IMR-90 (cell line): ENCODE measurements around the gene VASN.

Experiments used
- BHLHE40 ChIP-seq: fragments of 150-350 bp; IDR thresholded peaks from 2 replicates; pipeline ENCODE4 v1.6.1; 2016; ENCODE audit warnings: mild to moderate bottlenecking, low read depth, low read length
- CEBPB ChIP-seq: IDR thresholded peaks from 2 replicates; pipeline ENCODE4 v1.6.1; 2012; ENCODE audit warnings: low read depth, low read length, improper control_type of control experiment
- CTCF ChIP-seq: conservative IDR thresholded peaks from 2 replicates; pipeline ENCODE4 v1.5.1; 2012; ENCODE audit warnings: mild to moderate bottlenecking, low read depth, low read length, improper control_type of control experiment
- ELK1 ChIP-seq: fragments of 150-350 bp; IDR thresholded peaks from 2 replicates; pipeline ENCODE4 v1.6.1; 2016; ENCODE audit warnings: low read depth, mild to moderate bottlenecking, low read length, moderate library complexity, borderline replicate concordance
- FOS ChIP-seq: fragments of 150-350 bp; IDR thresholded peaks from 2 replicates; pipeline ENCODE4 v1.6.1; 2016; ENCODE audit warnings: low read depth, low read length
- MXI1 ChIP-seq: IDR thresholded peaks from 2 replicates; pipeline ENCODE4 v1.6.1; 2012; ENCODE audit warnings: low read depth, mild to moderate bottlenecking, low read length, moderate library complexity, borderline replicate concordance
- POLR2A ChIP-seq: IDR thresholded peaks from 2 replicates; pipeline ENCODE4 v1.6.1; 2012; ENCODE audit warnings: mild to moderate bottlenecking, low read depth, low read length
- RAD21 ChIP-seq: IDR thresholded peaks from 2 replicates; pipeline ENCODE4 v1.6.1; 2012; ENCODE audit warnings: low read length, improper control_type of control experiment
- RFX5 ChIP-seq: IDR thresholded peaks from 2 replicates; pipeline ENCODE4 v1.8.0; 2012; ENCODE audit warnings: low read depth, mild to moderate bottlenecking, low read length, moderate library complexity
- SMC3 ChIP-seq: fragments of 150-350 bp; IDR thresholded peaks from 2 replicates; pipeline ENCODE4 v1.6.1; 2016; ENCODE audit warnings: low read depth, mild to moderate bottlenecking, antibody characterized with exemption, low read length, moderate library complexity
- USF2 ChIP-seq: fragments of 150-350 bp; IDR thresholded peaks from 2 replicates; pipeline ENCODE4 v1.6.1; 2017; ENCODE audit warnings: mild to moderate bottlenecking, antibody characterized with exemption, low read length, low read depth

GRCh38 chr16:4416200-4417032, 44.8 kb downstream of the VASN start, which contains the start of gene CORO7:
- TF ChIP-seq CTCF (no peak), RAD21 (no peak), CEBPB (no peak), SMC3 (no peak), POLR2A (peak; percentile 61), MXI1 (peak; percentile 63; the same call in 1 of the 2 replicates), BHLHE40 (no peak), ELK1 (no peak), FOS (no peak), RFX5 (no peak), USF2 (peak; percentile 96)
